NT2/D1 (cell line): ENCODE data around the gene SPEM1.

Experiments used
- YY1 ChIP-seq: IDR thresholded peaks from 2 replicates; pipeline ENCODE4 v1.6.1; 2011; ENCODE audit not compliant: insufficient read length, insufficient read depth
- ZNF274 ChIP-seq: IDR thresholded peaks from 2 replicates; pipeline ENCODE4 v1.6.1; 2011; ENCODE audit warnings: mild to moderate bottlenecking, low read depth, low read length

- TF ChIP-seq ZNF274: no peak
- no peak for TF ChIP-seq YY1
These were observed 16.9 kb upstream of the SPEM1 start for GRCh38 chr17:7403043-7403726.
